Rectal smooth muscle tissue (tissue), 1 donor: ENCODE measurements around the gene CRIM1.
A peak's percentile ranks its signal among the peaks of the same experiment; 100 is the strongest.

Experiments
- H3K27ac ChIP-seq: one replicate; pipeline ENCODE4 v1.7.0; 2013; ENCODE audit warnings: low read depth, low read length, inconsistent platforms
- H3K27me3 ChIP-seq: one replicate; pipeline ENCODE4 v1.7.0; 2013; ENCODE audit warnings: low read length; ENCODE audit not compliant: control insufficient read depth, insufficient read depth
- H3K36me3 ChIP-seq: one replicate; pipeline ENCODE4 v1.7.0; 2013; ENCODE audit warnings: low read length; ENCODE audit not compliant: control insufficient read depth, insufficient read depth
- H3K4me1 ChIP-seq: one replicate; pipeline ENCODE4 v1.7.0; 2013; ENCODE audit warnings: low read length; ENCODE audit not compliant: control insufficient read depth, insufficient read depth
- H3K4me3 ChIP-seq: one replicate; pipeline ENCODE4 v1.7.0; 2013; ENCODE audit warnings: low read length
- H3K9ac ChIP-seq: one replicate; pipeline ENCODE4 v1.7.0; 2013; ENCODE audit warnings: low read length

CRIM1 gene

DNA sequence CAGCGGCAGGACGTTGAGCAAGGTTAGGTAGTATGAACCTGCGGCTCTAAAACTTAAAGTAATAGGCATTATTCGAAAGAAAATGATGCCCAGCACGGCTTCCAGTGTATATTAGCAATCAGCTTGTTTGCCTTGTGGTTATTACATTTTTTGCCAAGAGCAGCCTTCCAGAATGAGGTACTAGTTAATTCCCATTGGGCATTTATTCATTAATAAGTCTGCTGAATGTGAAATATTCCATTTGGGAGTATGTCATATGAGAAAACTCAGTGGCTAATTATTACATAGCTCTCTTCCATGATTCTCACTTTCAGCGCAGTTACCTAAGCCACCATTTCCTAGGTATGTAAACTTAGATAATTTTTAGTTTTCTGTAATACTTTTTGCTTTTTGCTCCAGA, 12.9 kb downstream of the CRIM1 start:
- Histone ChIP-seq H3K27ac (no peak overlapping the region), H3K36me3 (no peaks in the 10 kb centered on the region), H3K4me3 (no peak overlapping the region), H3K27me3 (no peaks in the 10 kb centered on the region), H3K4me1 (peaks cover 46% of the 10 kb centered on the region), H3K9ac (no peak overlapping the region)

DNA sequence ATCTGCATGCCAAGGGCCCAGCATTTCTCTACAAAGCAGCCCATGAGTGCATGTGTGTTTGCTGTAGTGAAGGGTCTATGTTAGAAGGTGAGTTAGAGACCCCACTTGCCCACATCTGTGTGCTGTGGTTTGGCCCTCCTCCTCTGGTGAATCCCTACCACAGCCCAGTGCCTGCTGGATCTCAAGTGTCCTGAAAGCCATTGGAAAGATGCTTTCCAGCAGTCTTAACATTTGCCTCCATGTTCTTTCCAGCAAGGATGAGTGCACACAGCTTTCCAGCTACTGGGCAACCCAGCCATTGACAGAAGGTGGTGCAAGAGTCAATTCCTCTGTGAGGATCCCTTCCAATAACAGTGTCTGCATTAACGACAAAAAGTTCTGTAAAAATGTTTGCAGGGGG, 13.6 kb downstream of the CRIM1 start:
- Histone ChIP-seq H3K4me3 (no peak overlapping the region), H3K9ac (no peak overlapping the region), H3K4me1 (peaks cover 48% of the 10 kb centered on the region), H3K36me3 (no peaks in the 10 kb centered on the region), H3K27me3 (no peaks in the 10 kb centered on the region), H3K27ac (peak overlapping the region; percentile 6)

DNA sequence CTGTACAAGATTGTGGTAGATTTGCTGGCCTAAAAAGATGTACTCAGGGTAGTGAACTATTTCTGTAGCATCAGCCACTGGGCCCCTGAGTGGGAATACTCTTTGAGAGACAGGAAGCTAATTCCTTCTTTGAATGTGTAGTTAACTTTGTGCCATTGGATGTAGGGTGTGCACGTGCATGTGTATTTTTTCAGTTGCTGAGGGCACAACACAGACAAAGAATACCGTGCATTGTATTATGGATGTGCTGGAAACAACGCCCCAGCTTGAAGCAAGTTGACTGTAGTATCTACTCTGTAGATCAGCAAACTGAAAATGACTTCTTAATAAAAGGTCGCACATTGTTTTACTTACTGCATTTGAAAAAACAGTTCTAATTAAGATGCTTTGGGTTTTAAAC, 14.1 kb downstream of the CRIM1 start:
- no peaks in the 10 kb centered on the region for H3K36me3 ChIP-seq
- H3K9ac ChIP-seq = no peak overlapping the region
- H3K4me1 ChIP-seq = peaks cover 48% of the 10 kb centered on the region
- no peak overlapping the region for H3K4me3 ChIP-seq
- no peaks in the 10 kb centered on the region for H3K27me3 ChIP-seq
- H3K27ac ChIP-seq = peak overlapping the region; percentile 6

DNA sequence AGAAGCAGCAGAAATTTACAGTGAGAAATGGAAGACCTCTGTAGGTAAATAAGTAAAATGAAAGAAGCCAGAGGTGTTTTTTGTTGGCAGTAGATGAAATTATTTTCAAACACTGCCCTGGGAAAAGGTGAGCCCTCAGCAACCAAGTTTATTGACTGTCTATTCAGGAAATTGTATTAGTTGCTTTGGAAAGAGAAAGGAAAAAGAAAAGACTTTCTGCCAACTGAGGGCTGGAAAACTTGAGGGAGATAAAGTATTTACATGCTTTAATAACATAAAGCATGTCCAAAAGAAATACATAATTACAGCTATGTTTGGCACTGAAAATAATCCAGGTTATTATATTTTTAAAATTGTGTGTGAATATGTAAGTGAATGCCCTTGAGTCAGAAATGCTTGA, 14.7 kb downstream of the CRIM1 start:
- Histone ChIP-seq H3K27ac (no peak overlapping the region), H3K9ac (no peak overlapping the region), H3K4me1 (peaks cover 48% of the 10 kb centered on the region), H3K36me3 (no peaks in the 10 kb centered on the region), H3K27me3 (no peaks in the 10 kb centered on the region), H3K4me3 (no peak overlapping the region)

DNA sequence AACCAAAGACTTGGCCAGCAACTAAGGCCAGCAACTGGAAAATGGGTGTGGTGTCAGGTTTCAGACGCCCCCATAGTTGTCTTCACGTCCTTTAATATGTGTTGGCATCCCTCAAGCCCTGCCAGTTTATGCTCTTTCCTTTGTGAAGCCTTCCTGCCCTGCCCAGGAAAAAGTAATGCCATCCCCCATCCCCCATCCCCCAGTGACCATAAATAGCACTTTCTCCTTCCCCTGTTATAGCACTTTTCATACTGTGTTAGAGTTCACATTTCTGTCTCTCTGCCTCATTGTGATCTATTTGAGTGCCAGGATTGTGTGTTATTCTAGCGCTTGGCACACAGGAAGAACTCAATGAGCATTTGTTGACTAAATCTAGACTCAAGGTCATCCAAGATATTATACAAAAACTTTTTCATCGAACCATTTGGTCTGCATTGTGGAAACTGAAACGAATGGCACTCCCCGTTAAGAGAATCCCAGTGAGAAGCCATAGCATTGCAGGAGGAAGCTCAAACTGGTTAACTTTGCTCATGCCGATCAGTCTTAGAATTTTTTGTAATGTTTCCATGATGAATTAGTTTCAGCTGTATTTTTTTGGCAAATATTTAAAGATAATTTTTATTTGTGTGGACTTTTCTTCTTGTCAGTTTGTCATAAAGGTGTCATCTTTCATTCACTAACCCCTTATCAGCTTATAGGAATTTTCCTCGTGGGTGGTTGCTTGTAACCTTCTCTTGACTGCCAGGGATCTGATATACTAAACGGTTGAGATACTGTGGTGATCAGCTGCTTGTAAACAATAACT, 15.7 kb downstream of the CRIM1 start:
- Histone ChIP-seq H3K36me3 (no peaks in the 10 kb centered on the region), H3K27me3 (no peaks in the 10 kb centered on the region), H3K27ac (peak overlapping the region; percentile 27), H3K4me1 (peaks cover 48% of the 10 kb centered on the region), H3K4me3 (no peak overlapping the region), H3K9ac (no peak overlapping the region)

DNA sequence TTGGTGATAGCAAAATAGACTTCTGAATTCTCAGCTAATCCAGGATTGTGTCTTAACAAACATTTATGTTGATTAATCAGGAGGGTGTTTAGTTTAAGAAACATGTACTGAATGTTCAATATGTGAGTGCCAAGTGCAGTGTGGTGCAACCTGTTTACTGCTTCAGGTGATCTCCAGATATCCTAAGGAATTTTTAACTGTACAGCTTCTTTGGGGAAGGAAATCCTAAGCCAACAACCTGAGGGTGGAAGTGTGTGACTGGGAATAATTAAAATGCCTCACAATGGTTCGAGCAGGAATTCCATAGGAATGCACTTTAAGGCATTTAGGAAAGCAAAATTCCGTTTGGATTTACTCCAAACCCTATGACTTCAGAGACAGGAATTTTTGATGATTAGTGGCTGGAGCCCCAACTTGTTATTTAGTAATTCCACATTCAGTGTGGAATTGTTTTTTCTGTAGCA, 16.4 kb downstream of the CRIM1 start:
- Histone ChIP-seq H3K36me3 (no peaks in the 10 kb centered on the region), H3K27ac (no peak overlapping the region), H3K4me3 (no peak overlapping the region), H3K9ac (no peak overlapping the region), H3K27me3 (no peaks in the 10 kb centered on the region), H3K4me1 (peaks cover 51% of the 10 kb centered on the region)

DNA sequence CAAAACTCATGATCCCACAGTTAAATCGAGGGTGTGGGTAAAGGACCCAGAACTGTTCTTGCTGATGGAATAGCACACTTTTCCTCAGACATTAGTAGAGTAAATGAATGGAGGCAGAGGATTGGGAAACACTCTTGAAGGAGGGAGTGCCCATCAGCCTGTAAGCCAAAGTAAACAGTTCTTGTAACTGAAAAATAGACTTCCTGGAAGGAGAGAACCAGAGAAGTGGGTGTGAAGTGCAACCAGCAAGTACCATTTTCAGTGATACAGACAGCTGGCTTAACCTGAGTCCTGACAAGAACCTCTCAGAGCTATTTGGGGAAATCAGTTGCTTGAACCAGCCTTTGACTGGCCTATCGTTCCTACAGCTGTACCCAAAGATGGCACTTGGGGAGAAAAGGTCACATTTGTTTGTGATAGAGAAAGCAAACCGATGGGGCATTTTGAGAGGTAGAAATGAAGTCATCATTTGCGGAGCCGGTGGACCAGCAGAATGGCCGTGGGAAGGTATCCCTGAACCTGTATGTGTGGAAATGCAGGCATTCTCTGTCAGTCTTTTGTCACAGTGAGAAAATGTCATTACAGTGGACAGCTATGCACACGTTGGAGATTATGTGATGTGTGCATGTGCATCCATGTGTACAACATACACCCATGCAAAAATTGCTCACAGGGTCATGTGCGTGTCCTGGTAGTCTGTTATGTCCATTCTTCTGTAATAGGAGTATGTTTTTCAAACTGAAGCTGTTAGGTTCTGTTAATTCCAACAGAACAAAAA, 17.8 kb downstream of the CRIM1 start:
- no peak overlapping the region for H3K4me3 ChIP-seq
- H3K27ac ChIP-seq = peak overlapping the region; percentile 25
- H3K27me3 ChIP-seq = no peaks in the 10 kb centered on the region
- H3K4me1 ChIP-seq = peaks cover 43% of the 10 kb centered on the region
- no peaks in the 10 kb centered on the region for H3K36me3 ChIP-seq
- no peak overlapping the region for H3K9ac ChIP-seq

DNA sequence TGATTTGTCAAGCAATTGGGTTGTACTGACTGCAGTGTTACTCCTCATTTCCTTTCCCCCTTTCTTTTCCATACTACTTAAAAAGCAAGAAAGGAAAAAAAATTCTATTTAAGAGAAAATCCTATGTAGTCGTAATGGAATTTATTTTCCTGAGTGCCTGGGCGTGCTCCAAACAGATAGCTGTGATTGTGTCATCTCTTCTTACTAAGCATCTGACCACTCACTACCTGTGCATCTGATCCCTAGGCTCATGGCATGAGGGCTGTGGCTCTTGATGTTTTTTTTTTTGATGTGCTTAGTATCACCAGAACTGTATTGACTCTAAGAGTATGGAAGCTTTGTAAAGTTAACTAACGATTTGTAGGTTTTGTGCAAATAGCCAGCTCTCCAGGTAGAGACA, 19.0 kb downstream of the CRIM1 start:
- Histone ChIP-seq H3K4me3 (no peak overlapping the region), H3K4me1 (peaks cover 41% of the 10 kb centered on the region), H3K27me3 (no peaks in the 10 kb centered on the region), H3K36me3 (no peaks in the 10 kb centered on the region), H3K27ac (no peak overlapping the region), H3K9ac (no peak overlapping the region)

DNA sequence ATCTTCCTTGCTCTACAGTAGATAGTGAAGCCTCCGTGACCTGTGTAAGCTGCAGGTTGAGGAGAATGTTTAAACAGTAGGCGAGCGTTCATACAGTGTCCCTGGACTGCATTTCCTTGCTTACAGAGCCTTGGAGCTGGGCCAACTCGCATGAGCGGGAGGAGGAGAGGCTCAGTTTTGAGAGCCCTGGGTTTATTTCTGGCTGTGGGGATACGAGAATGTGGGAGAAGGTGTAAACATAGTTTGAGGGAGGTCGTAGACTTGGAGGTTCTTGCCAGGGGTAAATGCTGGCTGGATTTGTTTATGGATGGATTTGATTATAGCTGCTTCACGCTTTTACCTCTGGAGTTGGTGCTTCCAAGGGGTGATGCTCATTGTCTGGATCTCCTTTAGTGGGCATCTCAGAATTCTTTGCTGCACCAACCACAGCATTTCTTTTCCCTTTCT, 20.8 kb downstream of the CRIM1 start:
- peaks cover 26% of the 10 kb centered on the region for H3K4me1 ChIP-seq
- H3K27me3 ChIP-seq = no peaks in the 10 kb centered on the region
- no peaks in the 10 kb centered on the region for H3K36me3 ChIP-seq
- H3K9ac ChIP-seq = no peak overlapping the region
- no peak overlapping the region for H3K4me3 ChIP-seq
- H3K27ac ChIP-seq = peak overlapping the region; percentile 7

DNA sequence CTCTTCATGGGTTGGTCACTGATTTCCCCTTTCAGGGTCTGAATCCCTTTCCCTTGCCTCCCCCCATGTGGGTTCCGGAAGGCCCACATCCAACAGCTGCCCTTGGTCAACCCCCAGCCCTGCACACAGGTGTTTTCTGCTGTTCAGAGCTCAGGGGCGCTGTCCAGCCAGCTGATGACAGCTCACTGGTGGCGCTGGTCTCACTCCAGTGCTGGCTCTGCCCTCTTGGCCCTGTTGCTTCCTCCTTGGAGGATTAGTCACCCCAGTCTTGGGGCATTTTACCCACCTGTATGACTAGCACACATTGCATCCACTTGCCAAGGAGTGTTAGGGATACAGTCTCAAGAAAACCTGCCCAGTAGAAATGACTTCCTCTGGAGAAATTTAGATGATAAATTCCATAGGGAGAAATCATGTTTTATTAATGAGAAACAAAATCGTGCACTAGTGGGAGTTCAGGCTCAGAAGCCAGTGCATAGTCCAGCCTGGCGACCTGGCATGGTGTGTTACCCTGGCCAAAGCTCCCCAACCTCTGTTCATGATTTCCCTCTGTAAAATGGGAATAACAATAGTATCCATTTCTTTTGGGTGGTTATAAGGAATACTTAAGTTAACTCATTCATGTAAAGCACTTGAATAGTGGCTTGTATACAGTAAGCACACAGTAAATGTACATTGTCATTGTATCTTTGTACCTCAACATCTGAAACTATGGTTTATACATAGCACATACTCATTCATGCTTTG, 21.6 kb downstream of the CRIM1 start:
- Histone ChIP-seq H3K27me3 (no peaks in the 10 kb centered on the region), H3K4me1 (peaks cover 19% of the 10 kb centered on the region), H3K27ac (peak overlapping the region; percentile 7), H3K36me3 (no peaks in the 10 kb centered on the region), H3K4me3 (no peak overlapping the region), H3K9ac (no peak overlapping the region)

DNA sequence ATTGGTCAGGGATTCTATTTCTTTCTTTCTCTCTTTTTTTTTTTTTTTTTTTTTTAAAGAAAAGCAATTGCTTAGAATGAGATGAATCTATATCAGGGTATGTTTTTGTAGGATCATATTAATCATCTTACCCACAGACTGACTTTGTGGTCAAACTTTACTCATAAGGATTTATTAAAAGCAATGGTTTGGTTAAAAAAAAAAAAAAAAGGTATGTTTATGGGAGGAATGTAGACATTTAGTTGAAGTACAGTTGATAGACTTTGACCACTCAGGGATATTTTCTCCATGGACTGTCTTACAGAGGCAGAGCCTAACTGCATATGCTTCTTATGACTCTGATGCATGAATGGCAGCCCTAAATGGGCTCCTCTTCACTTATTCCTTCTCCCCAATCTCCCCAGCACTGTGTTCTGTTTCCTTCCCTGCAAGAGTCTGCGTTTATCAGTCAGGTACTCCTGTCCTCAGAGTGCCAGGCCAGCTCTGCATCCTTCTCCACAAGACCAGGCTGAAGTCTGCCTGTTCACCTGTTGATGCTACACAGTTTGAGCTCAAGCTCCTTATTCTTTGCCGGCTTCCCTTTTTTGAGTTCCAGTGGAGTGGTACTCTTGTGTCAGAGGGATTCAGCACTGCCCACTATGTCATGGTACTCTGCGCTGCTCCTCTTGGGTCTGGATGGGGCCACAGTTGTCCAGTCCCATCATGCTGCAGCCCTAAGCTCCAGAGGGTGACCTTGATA, 24.3 kb downstream of the CRIM1 start:
- H3K9ac ChIP-seq = no peak overlapping the region
- H3K4me1 ChIP-seq = peaks cover 9% of the 10 kb centered on the region
- no peak overlapping the region for H3K27ac ChIP-seq
- no peak overlapping the region for H3K4me3 ChIP-seq
- no peaks in the 10 kb centered on the region for H3K36me3 ChIP-seq
- no peaks in the 10 kb centered on the region for H3K27me3 ChIP-seq
